Astrocyte (in vitro differentiated cells and primary cell): Measurements from ENCODE around the gene FAM237B. TPM values are rescaled to one million over a fixed set of nuclear protein-coding genes. Genes with fewer than 3 reads are reported as not detected.
A peak's percentile ranks its signal among the peaks of the same experiment; 100 is the strongest.

ENCODE experiments used
- DNase-seq: peaks from one replicate; pipeline ENCODE4 v3.0.0-alpha.2; 2010; ENCODE audit warnings: low read depth
- FAIRE-seq: peaks from 2 replicates; lab custom pipeline; 2011; peaks lifted over from hg19 to GRCh38; lab: Jason Lieb, UNC
- H2AFZ ChIP-seq: 2 replicates; pipeline ENCODE4 v1.6.0; 2012; ENCODE audit warnings: low read depth, low read length, inconsistent platforms
- H3K27ac ChIP-seq: 2 replicates; pipeline ENCODE4 v1.5.1; 2011; ENCODE audit warnings: low read depth, low read length, inconsistent platforms
- H3K27me3 ChIP-seq: 2 replicates; pipeline ENCODE4 v1.6.0; 2011; ENCODE audit warnings: low read length, inconsistent platforms; ENCODE audit not compliant: insufficient read depth
- H3K36me3 ChIP-seq: 2 replicates; pipeline ENCODE4 v1.5.1; 2011; ENCODE audit warnings: low read length, inconsistent platforms; ENCODE audit not compliant: insufficient read depth
- H3K4me1 ChIP-seq: 2 replicates; pipeline ENCODE4 v1.5.1; 2011; ENCODE audit warnings: low read length, inconsistent platforms; ENCODE audit not compliant: insufficient read depth
- H3K4me2 ChIP-seq: 2 replicates; pipeline ENCODE4 v1.6.0; 2012; ENCODE audit warnings: low read length, inconsistent platforms
- H3K4me3 ChIP-seq: 2 replicates; pipeline ENCODE4 v1.5.1; 2011; ENCODE audit warnings: low read depth, mild to moderate bottlenecking, low read length, inconsistent platforms; ENCODE audit not compliant: insufficient read depth
- H3K79me2 ChIP-seq: 2 replicates; pipeline ENCODE4 v1.6.0; 2012; ENCODE audit warnings: mild to moderate bottlenecking, low read length, inconsistent platforms; ENCODE audit not compliant: insufficient read depth
- H3K9ac ChIP-seq: 2 replicates; pipeline ENCODE4 v1.6.0; 2012; ENCODE audit warnings: mild to moderate bottlenecking, low read length, inconsistent platforms
- H3K9me3 ChIP-seq: 2 replicates; pipeline ENCODE4 v1.5.1; 2012; ENCODE audit warnings: low read depth, mild to moderate bottlenecking, low read length, inconsistent platforms; ENCODE audit not compliant: insufficient read depth
- H4K20me1 ChIP-seq: 2 replicates; pipeline ENCODE4 v1.6.0; 2012; ENCODE audit warnings: low read length, inconsistent platforms; ENCODE audit not compliant: insufficient read depth
- H3K27ac Mint-ChIP-seq: one replicate; pipeline ENCODE4 v1.8.0; 2021; ENCODE audit warnings: mild to moderate bottlenecking, mixed read lengths; ENCODE audit not compliant: unreplicated experiment
- H3K27me3 Mint-ChIP-seq: one replicate; pipeline ENCODE4 v1.8.0; 2021; ENCODE audit warnings: low read depth, mixed read lengths; ENCODE audit not compliant: unreplicated experiment
- H3K36me3 Mint-ChIP-seq: one replicate; pipeline ENCODE4 v1.8.0; 2021; ENCODE audit warnings: low read depth, mixed read lengths; ENCODE audit not compliant: unreplicated experiment
- H3K4me1 Mint-ChIP-seq: one replicate; pipeline ENCODE4 v1.8.0; 2021; ENCODE audit warnings: low read depth, mixed read lengths; ENCODE audit not compliant: unreplicated experiment
- H3K4me3 Mint-ChIP-seq: one replicate; pipeline ENCODE4 v1.8.0; 2021; ENCODE audit warnings: mild to moderate bottlenecking, moderate library complexity, mixed read lengths; ENCODE audit not compliant: unreplicated experiment
- H3K9me3 Mint-ChIP-seq: one replicate; pipeline ENCODE4 v1.8.0; 2021; ENCODE audit warnings: mild to moderate bottlenecking, mixed read lengths; ENCODE audit not compliant: unreplicated experiment
- EZH2 ChIP-seq: IDR thresholded peaks from 2 replicates; pipeline ENCODE4 v1.6.1; 2012; ENCODE audit warnings: mild to moderate bottlenecking, low read length, inconsistent platforms; ENCODE audit not compliant: insufficient read depth
- total RNA-seq: library from RNA; stranded (reverse); gene quantifications from 2 replicates; pipeline ENCODE4 v1.2.1, GENCODE V29; 2021
- TF ChIP-seq, protein P1 (sequence below): IDR thresholded peaks from 2 replicates; pipeline ENCODE4 v1.5.1; 2011; ENCODE audit warnings: low read depth, mild to moderate bottlenecking, inconsistent platforms, low read length, moderate library complexity; ENCODE audit not compliant: insufficient read depth

Gene FAM237B
- total RNA-seq, 1 donor from 2014 or later = not detected

DNA sequence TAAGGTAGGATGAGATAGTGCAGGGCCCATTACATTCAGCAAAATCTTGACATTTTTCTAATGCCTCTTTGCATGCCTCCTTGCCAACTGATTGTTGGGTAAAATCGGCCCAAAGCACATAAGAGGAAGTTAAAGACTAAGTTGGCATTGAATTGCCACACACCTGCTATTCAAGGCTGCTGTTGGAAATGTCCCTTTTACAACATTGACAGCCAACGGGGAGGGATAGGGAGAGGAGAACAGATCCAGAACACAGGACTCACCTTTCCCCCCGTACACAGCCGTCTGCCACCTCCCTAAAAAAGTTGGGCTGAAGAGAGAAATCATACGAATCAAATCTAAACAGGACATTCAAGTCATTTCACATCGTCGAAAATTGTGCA, 695 bp downstream of the FAM237B start:
- Mint-ChIP-seq H3K36me3 (no peaks in the 10 kb centered on the region), H3K27ac (no peak overlapping the region), H3K4me3 (peak overlapping the region; percentile 66), H3K9me3 (peaks cover 7% of the 10 kb centered on the region), H3K27me3 (peaks cover 35% of the 10 kb centered on the region), H3K4me1 (no peaks in the 10 kb centered on the region)
- peak overlapping the region; percentile 43 for H3K4me3 ChIP-seq
- peak overlapping the region; percentile 82 for H3K4me2 ChIP-seq
- H3K36me3 ChIP-seq = no peaks in the 10 kb centered on the region
- peaks cover 5% of the 10 kb centered on the region for H3K4me1 ChIP-seq
- H3K27ac ChIP-seq = no peak overlapping the region
- H4K20me1 ChIP-seq = no peaks in the 10 kb centered on the region
- DNase-seq (no peak), FAIRE-seq (no peak)
- H3K9me3 ChIP-seq = no peaks in the 10 kb centered on the region
- H2AFZ ChIP-seq = peak overlapping the region; percentile 75
- TF ChIP-seq EZH2 = no peak
- TF ChIP-seq, protein P1, sequence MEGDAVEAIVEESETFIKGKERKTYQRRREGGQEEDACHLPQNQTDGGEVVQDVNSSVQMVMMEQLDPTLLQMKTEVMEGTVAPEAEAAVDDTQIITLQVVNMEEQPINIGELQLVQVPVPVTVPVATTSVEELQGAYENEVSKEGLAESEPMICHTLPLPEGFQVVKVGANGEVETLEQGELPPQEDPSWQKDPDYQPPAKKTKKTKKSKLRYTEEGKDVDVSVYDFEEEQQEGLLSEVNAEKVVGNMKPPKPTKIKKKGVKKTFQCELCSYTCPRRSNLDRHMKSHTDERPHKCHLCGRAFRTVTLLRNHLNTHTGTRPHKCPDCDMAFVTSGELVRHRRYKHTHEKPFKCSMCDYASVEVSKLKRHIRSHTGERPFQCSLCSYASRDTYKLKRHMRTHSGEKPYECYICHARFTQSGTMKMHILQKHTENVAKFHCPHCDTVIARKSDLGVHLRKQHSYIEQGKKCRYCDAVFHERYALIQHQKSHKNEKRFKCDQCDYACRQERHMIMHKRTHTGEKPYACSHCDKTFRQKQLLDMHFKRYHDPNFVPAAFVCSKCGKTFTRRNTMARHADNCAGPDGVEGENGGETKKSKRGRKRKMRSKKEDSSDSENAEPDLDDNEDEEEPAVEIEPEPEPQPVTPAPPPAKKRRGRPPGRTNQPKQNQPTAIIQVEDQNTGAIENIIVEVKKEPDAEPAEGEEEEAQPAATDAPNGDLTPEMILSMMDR = no peak
- no peak overlapping the region for H3K9ac ChIP-seq
- H3K79me2 ChIP-seq = no peaks in the 10 kb centered on the region
- peaks cover 35% of the 10 kb centered on the region for H3K27me3 ChIP-seq

DNA sequence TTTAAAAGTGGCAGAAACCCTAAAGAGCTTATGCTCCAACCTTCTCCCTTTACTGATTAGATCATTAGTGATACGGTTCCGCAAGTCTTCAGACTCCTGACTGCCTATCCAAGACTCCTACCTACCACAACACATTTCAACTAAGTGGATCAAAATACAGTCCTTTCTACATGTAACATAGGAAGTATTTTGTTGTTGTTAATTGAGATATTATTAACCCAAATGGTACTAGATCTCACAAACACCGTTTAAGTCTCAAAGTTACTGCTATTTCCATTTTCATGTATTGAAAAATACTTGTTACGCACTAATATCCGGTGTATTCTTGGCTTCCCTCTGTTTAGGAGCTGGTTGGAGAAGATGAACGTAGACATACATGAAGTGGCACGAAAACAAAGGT, 1.1 kb downstream of the FAM237B start:
- no peaks in the 10 kb centered on the region for H3K4me1 Mint-ChIP-seq
- FAIRE-seq (no peak), DNase-seq (no peak)
- H3K4me3 Mint-ChIP-seq = no peak overlapping the region
- H4K20me1 ChIP-seq = no peaks in the 10 kb centered on the region
- H3K4me1 ChIP-seq = peaks cover 5% of the 10 kb centered on the region
- no peak overlapping the region for H3K4me2 ChIP-seq
- no peaks in the 10 kb centered on the region for H3K79me2 ChIP-seq
- TF ChIP-seq, protein P1 = no peak
- no peak for TF ChIP-seq EZH2
- no peak overlapping the region for H3K4me3 ChIP-seq
- no peak overlapping the region for H3K27ac Mint-ChIP-seq
- H3K27me3 Mint-ChIP-seq = peaks cover 35% of the 10 kb centered on the region
- peaks cover 34% of the 10 kb centered on the region for H3K27me3 ChIP-seq
- no peaks in the 10 kb centered on the region for H3K36me3 ChIP-seq
- no peak overlapping the region for H3K27ac ChIP-seq
- no peak overlapping the region for H3K9ac ChIP-seq
- H3K36me3 Mint-ChIP-seq = no peaks in the 10 kb centered on the region
- H2AFZ ChIP-seq = no peak overlapping the region
- H3K9me3 ChIP-seq = no peaks in the 10 kb centered on the region
- peaks cover 7% of the 10 kb centered on the region for H3K9me3 Mint-ChIP-seq

DNA sequence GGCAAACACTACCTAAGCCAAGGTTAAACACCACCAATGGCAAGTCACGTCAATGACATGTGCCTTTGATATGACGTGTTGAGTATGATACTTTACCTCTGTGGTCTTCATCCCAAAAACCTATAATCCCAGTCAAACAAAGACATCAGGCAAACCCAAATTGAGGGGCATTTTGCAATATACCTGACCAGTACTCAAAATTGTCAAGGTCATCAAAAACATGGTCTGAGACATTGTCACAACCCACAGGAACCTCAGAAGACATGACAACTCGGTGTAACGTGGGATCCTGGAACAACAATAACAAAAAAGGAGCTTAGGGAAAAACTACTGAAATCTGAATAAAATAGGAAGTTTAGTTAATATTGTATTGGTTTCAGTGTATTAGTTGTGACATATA, 7.2 kb downstream of the FAM237B start:
- Histone ChIP-seq H4K20me1 (no peaks in the 10 kb centered on the region), H3K9me3 (no peaks in the 10 kb centered on the region), H2AFZ (no peak overlapping the region), H3K9ac (no peak overlapping the region), H3K36me3 (no peaks in the 10 kb centered on the region), H3K4me1 (no peaks in the 10 kb centered on the region), H3K27ac (no peak overlapping the region), H3K79me2 (no peaks in the 10 kb centered on the region), H3K4me2 (no peak overlapping the region), H3K4me3 (no peak overlapping the region), H3K27me3 (no peaks in the 10 kb centered on the region)
- Mint-ChIP-seq H3K36me3 (no peaks in the 10 kb centered on the region), H3K27me3 (no peaks in the 10 kb centered on the region), H3K4me1 (peaks cover 2% of the 10 kb centered on the region), H3K4me3 (no peak overlapping the region), H3K9me3 (no peaks in the 10 kb centered on the region), H3K27ac (no peak overlapping the region)
- FAIRE-seq (no peak), DNase-seq (no peak)
- TF ChIP-seq EZH2 = no peak
- TF ChIP-seq, protein P1 = no peak
